ENCODE measurements around the gene KRTAP15-1.

DNA sequence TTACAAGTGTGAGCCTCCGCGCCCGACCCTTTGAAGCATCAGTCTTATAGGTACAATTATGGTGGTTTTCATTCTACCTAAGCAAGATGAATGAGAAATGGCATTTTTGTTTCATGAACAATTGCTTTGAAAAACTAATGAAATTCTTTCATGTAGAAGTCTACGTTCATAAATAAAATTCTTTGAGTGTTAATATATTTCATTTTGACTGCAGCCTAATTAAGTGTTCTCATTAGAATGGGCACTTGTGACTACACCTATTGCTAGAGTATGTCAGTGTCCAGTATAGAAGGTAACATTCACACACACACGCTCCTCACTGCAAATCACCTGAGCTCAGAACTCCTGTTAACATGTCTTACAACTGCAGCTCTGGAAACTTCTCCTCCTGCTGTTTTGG is at the start of gene KRTAP15-1:
- TF ChIP-seq, protein P1, sequence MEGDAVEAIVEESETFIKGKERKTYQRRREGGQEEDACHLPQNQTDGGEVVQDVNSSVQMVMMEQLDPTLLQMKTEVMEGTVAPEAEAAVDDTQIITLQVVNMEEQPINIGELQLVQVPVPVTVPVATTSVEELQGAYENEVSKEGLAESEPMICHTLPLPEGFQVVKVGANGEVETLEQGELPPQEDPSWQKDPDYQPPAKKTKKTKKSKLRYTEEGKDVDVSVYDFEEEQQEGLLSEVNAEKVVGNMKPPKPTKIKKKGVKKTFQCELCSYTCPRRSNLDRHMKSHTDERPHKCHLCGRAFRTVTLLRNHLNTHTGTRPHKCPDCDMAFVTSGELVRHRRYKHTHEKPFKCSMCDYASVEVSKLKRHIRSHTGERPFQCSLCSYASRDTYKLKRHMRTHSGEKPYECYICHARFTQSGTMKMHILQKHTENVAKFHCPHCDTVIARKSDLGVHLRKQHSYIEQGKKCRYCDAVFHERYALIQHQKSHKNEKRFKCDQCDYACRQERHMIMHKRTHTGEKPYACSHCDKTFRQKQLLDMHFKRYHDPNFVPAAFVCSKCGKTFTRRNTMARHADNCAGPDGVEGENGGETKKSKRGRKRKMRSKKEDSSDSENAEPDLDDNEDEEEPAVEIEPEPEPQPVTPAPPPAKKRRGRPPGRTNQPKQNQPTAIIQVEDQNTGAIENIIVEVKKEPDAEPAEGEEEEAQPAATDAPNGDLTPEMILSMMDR (IDR thresholded peaks at IDR 0.05; ENCODE audit: borderline replicate concordance, extremely low read depth, low read length, poor library complexity, severe bottlenecking) = no peak
- no peak for TF ChIP-seq EZH2 (IDR thresholded peaks at IDR 0.05; ENCODE audit: borderline replicate concordance, low read depth, low read length, severe bottlenecking)
